Large intestine (tissue), 3 donors: ENCODE results near the gene UACA. TPM values are rescaled to one million over a fixed set of nuclear protein-coding genes. Genes with fewer than 3 reads are reported as not detected.

Experiments
- DNase-seq, 2 donors: peaks; one replicate each; pipeline versions ENCODE4 v3.0.0 to v3.0.0-alpha.2; 2013
- H3K27ac ChIP-seq: one replicate; pipeline ENCODE4 v1.5.1; 2013; ENCODE audit warnings: low read length
- H3K27me3 ChIP-seq: 2 replicates; pipeline ENCODE4 v1.6.1; 2013; ENCODE audit warnings: low read length; ENCODE audit not compliant: control insufficient read depth, insufficient read depth
- H3K36me3 ChIP-seq: 2 replicates; pipeline ENCODE4 v1.6.1; 2013; ENCODE audit warnings: low read length; ENCODE audit not compliant: control insufficient read depth, insufficient read depth
- H3K4me1 ChIP-seq: one replicate; pipeline ENCODE4 v1.6.1; 2013; ENCODE audit warnings: low read length; ENCODE audit not compliant: control insufficient read depth, insufficient read depth
- H3K4me3 ChIP-seq: one replicate; pipeline ENCODE4 v1.5.1; 2013; ENCODE audit warnings: low read length
- H3K9me3 ChIP-seq: one replicate; pipeline ENCODE4 v1.6.1; 2013; ENCODE audit warnings: mild to moderate bottlenecking, low read depth, low read length, moderate library complexity; ENCODE audit not compliant: control insufficient read depth
- WGBS: methylation state at CpG from one replicate; pipeline ENCODE4 v1.1.5; 2013; ENCODE audit warnings: low lambda C conversion rate; ENCODE audit not compliant: insufficient coverage; 5-methylcytosine and 5-hydroxymethylcytosine counted together
- polyA plus RNA-seq: library from polyadenylated mRNA; unstranded; fragments of 120-200 nt; gene quantifications from one replicate; pipeline ENCODE4 v1.2.1, GENCODE V29; 2013

Gene UACA
- polyA plus RNA-seq, 1 donor: 65.2 TPM

DNA sequence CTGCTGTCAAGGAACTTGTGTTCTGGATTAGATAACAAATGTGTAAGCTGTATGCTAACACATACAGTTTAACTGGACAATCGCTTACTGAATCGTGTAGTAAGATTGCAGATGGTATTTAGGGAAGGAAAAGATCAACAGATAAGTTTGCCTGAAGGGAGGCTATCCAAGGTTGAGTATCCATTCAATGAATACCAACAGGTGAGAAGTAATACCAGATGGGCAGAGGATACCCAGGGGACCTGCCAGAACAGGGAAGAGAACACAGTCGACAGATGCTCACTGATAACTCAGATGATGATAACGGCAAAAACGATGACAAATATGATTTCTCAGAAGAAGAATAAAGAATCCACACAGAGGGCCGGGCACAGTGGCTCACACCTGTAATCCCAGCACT, 3.2 kb upstream of the UACA start:
- H3K9me3 ChIP-seq: no peaks in the 10 kb centered on the region
- no peak for DNase-seq
- H3K27me3 ChIP-seq: no peaks in the 10 kb centered on the region
- 88% methylated on average over 2 of the region's 6 CpGs for WGBS
- no peak overlapping the region for H3K4me3 ChIP-seq
- H3K4me1 ChIP-seq: peaks cover 8% of the 10 kb centered on the region
- no peaks in the 10 kb centered on the region for H3K36me3 ChIP-seq
- H3K27ac ChIP-seq: no peak overlapping the region

DNA sequence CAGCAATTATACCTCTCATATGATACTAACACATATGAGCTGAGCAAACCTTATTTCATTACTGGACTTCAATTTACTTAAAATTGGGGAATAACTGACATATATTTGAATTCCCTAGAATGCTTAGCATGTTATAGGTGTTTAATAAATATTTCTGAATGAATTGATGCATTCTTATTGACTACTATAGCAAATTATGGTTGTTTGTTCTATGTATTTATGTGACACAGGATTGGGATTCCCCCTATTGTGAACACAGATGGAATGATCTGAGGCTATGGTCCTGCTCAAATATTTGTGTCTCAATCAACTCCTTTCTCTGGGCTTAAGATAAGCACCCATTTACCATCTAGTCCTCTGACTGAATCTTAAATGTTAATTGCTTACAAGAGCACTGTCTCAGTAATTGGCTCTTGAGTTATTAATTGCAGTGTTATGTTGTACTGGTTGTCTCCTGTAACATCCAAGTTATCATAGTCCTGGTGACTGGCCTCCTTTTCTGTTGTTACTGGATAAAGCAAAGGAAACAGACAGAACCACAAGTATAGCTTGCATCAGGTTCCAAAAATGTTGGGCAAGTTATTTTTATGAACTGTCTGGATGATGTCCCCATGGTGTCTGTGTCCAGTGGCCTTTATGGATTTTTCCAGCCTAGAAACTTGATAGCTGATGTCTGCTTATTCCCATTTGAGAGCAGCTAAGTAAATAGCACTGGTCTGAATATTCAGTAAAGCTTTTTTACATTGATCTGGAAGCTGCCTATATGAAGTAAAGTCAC, 2.3 kb upstream of the UACA start:
- no peaks in the 10 kb centered on the region for H3K9me3 ChIP-seq
- H3K36me3 ChIP-seq: no peaks in the 10 kb centered on the region
- H3K4me1 ChIP-seq: peaks cover 9% of the 10 kb centered on the region
- no peak for DNase-seq
- H3K27ac ChIP-seq: no peak overlapping the region
- H3K4me3 ChIP-seq: no peak overlapping the region
- no peaks in the 10 kb centered on the region for H3K27me3 ChIP-seq

- H3K36me3 ChIP-seq: no peaks in the 10 kb centered on the region
- H3K4me1 ChIP-seq: peaks cover 9% of the 10 kb centered on the region
- peak overlapping the region; percentile 96 for H3K4me3 ChIP-seq
- no peak for DNase-seq
- peak overlapping the region; percentile 99 for H3K27ac ChIP-seq
- 6% methylated on average over 14 of the region's 17 CpGs for WGBS
- no peaks in the 10 kb centered on the region for H3K27me3 ChIP-seq
- H3K9me3 ChIP-seq: no peaks in the 10 kb centered on the region
Measured at GRCh38 chr15:70763950-70764730, 782 bp upstream of the UACA start.

- no peaks in the 10 kb centered on the region for H3K27me3 ChIP-seq
- H3K4me1 ChIP-seq: peaks cover 4% of the 10 kb centered on the region
- peak overlapping the region; percentile 96 for H3K4me3 ChIP-seq
- peak in 1 of 2 donors; percentile 83 for DNase-seq
- H3K9me3 ChIP-seq: no peaks in the 10 kb centered on the region
- no peaks in the 10 kb centered on the region for H3K36me3 ChIP-seq
- WGBS: no CpG with 5 or more reads among the region's 45 CpGs
- peak overlapping the region; percentile 99 for H3K27ac ChIP-seq
Measured at GRCh38 chr15:70762469-70763119, 764 bp downstream of the UACA start.

GRCh38 chr15:70761931-70762468, 1.4 kb downstream of the UACA start:
- DNase-seq: peak in 1 of 2 donors; percentile 34
- Histone ChIP-seq H3K4me1 (peaks cover 3% of the 10 kb centered on the region), H3K9me3 (no peaks in the 10 kb centered on the region), H3K27ac (peak overlapping the region; percentile 99), H3K4me3 (peak overlapping the region; percentile 96), H3K27me3 (no peaks in the 10 kb centered on the region), H3K36me3 (no peaks in the 10 kb centered on the region)
- 37% methylated on average over 2 of the region's 7 CpGs for WGBS

GRCh38 chr15:70761046-70761445, 2.3 kb downstream of the UACA start:
- H3K36me3 ChIP-seq: no peaks in the 10 kb centered on the region
- 60% methylated on average over 2 of the region's 2 CpGs for WGBS
- H3K27ac ChIP-seq: no peak overlapping the region
- H3K4me3 ChIP-seq: no peak overlapping the region
- peaks cover 3% of the 10 kb centered on the region for H3K4me1 ChIP-seq
- no peak for DNase-seq
- no peaks in the 10 kb centered on the region for H3K27me3 ChIP-seq
- no peaks in the 10 kb centered on the region for H3K9me3 ChIP-seq

GRCh38 chr15:70758790-70759462, 4.4 kb downstream of the UACA start:
- no peak overlapping the region for H3K4me3 ChIP-seq
- no peak overlapping the region for H3K27ac ChIP-seq
- H3K36me3 ChIP-seq: no peaks in the 10 kb centered on the region
- H3K4me1 ChIP-seq: peaks cover 3% of the 10 kb centered on the region
- 68% methylated on average over 2 of the region's 9 CpGs for WGBS
- H3K9me3 ChIP-seq: no peaks in the 10 kb centered on the region
- no peaks in the 10 kb centered on the region for H3K27me3 ChIP-seq
- no peak for DNase-seq

DNA sequence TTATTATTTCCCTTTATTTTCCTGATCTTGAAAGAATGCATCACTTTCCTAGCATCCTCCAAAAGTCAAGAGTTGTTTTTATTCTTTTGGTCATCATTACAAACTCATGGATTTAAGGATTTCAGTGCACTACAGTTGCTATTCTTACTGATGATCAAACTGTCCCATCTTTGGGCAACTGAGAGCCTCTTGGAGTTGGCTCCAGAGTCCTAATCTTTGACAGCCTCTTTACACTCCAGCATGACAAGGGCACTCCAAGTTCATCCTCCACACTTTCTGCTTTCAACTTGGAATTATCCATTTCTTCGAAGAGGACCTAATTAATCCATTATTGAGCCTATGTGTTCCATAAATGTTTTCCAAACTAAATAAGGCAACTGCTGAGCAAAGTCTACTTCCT, 5.7 kb downstream of the UACA start:
- DNase-seq: no peak
- H3K4me1 ChIP-seq: peaks cover 3% of the 10 kb centered on the region
- no peaks in the 10 kb centered on the region for H3K9me3 ChIP-seq
- H3K27me3 ChIP-seq: no peaks in the 10 kb centered on the region
- no peaks in the 10 kb centered on the region for H3K36me3 ChIP-seq
- WGBS: no CpG with 5 or more reads among the region's 1 CpG
- no peak overlapping the region for H3K27ac ChIP-seq
- no peak overlapping the region for H3K4me3 ChIP-seq

DNA sequence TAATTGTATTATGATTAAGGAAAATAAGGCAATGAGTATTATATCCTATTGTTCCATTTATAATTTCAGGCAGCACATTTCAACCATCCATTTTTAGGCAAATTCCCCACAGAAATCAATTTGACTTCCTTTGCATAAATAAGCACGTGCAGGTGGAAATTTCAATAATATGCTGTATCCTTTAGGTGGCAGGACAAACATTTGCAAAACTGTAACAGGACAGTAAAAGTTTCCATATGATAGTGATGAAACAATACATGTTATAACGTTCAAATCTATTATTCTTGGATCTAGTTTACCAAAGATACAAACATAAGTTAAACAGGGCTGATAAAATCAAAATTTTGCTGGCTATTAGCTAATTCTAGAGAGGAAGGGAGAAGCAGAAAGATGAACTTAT, 8.5 kb downstream of the UACA start:
- Histone ChIP-seq H3K4me3 (no peak overlapping the region), H3K4me1 (no peaks in the 10 kb centered on the region), H3K27ac (no peak overlapping the region), H3K36me3 (no peaks in the 10 kb centered on the region), H3K9me3 (no peaks in the 10 kb centered on the region), H3K27me3 (no peaks in the 10 kb centered on the region)
- no CpG with 5 or more reads among the region's 2 CpGs for WGBS
- no peak for DNase-seq
